ENCODE measurements around the gene MAP4K1. TPM values are rescaled to one million over a fixed set of nuclear protein-coding genes. Genes with fewer than 3 reads are reported as not detected.

MAP4K1 gene
- total and polyA plus RNA-seq, 9 donors: 0.95 to 6.1 (median 2.6) TPM

- intact Hi-C loops (cut with DNase I): no loop called here
- TF ChIP-seq EP300 (IDR thresholded peaks at IDR 0.05) (no peak), CTCF (IDR thresholded peaks at IDR 0.05) (no peak), POLR2A (IDR thresholded peaks at IDR 0.05) (no peak)
- Histone ChIP-seq H3K9me3 (no peaks in the 10 kb centered on the region), H3K4me1 (ENCODE audit: insufficient read depth) (peaks cover 41% of the 10 kb centered on the region), H3K27me3 (no peaks in the 10 kb centered on the region), H3K36me3 (no peaks in the 10 kb centered on the region), H3K27ac (peak overlapping the region in 1 of 2 donors; percentile 72), H3K4me3 (no peak overlapping the region)
- no peak for DNase-seq
- WGBS, 3 donors: 13 to 24% (median 18%) methylated on average over 8 of the region's 8 CpGs
These were observed 40.0 kb upstream of the MAP4K1 start for GRCh38 chr19:38657633-38658222.

GRCh38 chr19:38656171-38656981, 38.6 kb upstream of the MAP4K1 start:
- intact Hi-C loops (cut with DNase I): no loop called here
- TF ChIP-seq CTCF (IDR thresholded peaks at IDR 0.05) (no peak), POLR2A (IDR thresholded peaks at IDR 0.05) (no peak), EP300 (IDR thresholded peaks at IDR 0.05) (no peak)
- Histone ChIP-seq H3K4me3 (no peak overlapping the region), H3K27me3 (no peaks in the 10 kb centered on the region), H3K36me3 (no peaks in the 10 kb centered on the region), H3K4me1 (ENCODE audit: insufficient read depth) (peaks cover 50% of the 10 kb centered on the region), H3K9me3 (no peaks in the 10 kb centered on the region), H3K27ac (peak overlapping the region in 1 of 2 donors; percentile 72)
- no peak for DNase-seq
- WGBS, 3 donors: 57 to 67% (median 63%) methylated on average over 7 of the region's 7 CpGs

GRCh38 chr19:38655148-38655824, 37.5 kb upstream of the MAP4K1 start:
- DNase-seq: no peak
- H3K4me3 ChIP-seq: no peak overlapping the region
- H3K4me1 ChIP-seq (ENCODE audit: insufficient read depth): peaks cover 52% of the 10 kb centered on the region
- H3K27ac ChIP-seq: peak overlapping the region; percentile 28 to 72
- no peaks in the 10 kb centered on the region for H3K9me3 ChIP-seq
- 47 to 53% (median 47%) methylated on average over 5 of the region's 5 CpGs for whole genome bisulfite sequencing, 3 donors
- H3K27me3 ChIP-seq: no peaks in the 10 kb centered on the region
- H3K36me3 ChIP-seq: no peaks in the 10 kb centered on the region
- TF ChIP-seq POLR2A (IDR thresholded peaks at IDR 0.05) (no peak), EP300 (IDR thresholded peaks at IDR 0.05) (no peak), CTCF (IDR thresholded peaks at IDR 0.05) (no peak)
- intact Hi-C loops (cut with DNase I): loop anchor here in 1 of 4 donors (2.0 kb wide), 1 partner anchor 58 kb away; no protein-coding TSS in a partner anchor

GRCh38 chr19:38654628-38655055, 36.9 kb upstream of the MAP4K1 start:
- no peak for TF ChIP-seq POLR2A (IDR thresholded peaks at IDR 0.05)
- TF ChIP-seq CTCF (IDR thresholded peaks at IDR 0.05): no peak
- TF ChIP-seq EP300 (IDR thresholded peaks at IDR 0.05): no peak
- H3K4me3 ChIP-seq: no peak overlapping the region
- peak overlapping the region; percentile 28 to 72 for H3K27ac ChIP-seq
- peaks cover 55% of the 10 kb centered on the region for H3K4me1 ChIP-seq (ENCODE audit: insufficient read depth)
- 3 to 7% (median 4%) methylated on average over 6 of the region's 6 CpGs for WGBS, 3 donors
- H3K27me3 ChIP-seq: no peaks in the 10 kb centered on the region
- intact Hi-C loops (cut with DNase I): loop anchor here in 3 of 4 donors (2.0 to 5.0 kb wide), 4 partner anchors 58 to 73 kb away; no protein-coding TSS in a partner anchor
- H3K9me3 ChIP-seq: no peaks in the 10 kb centered on the region
- no peaks in the 10 kb centered on the region for H3K36me3 ChIP-seq
- no peak for DNase-seq
